Measurements from ENCODE around the gene PRR11.

PRR11 gene

GRCh38 chr17:59155439-59156177, at the start of gene PRR11:
PRR11 (plus strand) TSS chr17:59155746; CDS start chr17:59169753, 14,007 bp downstream.
- Histone ChIP-seq H3K4me3 (ENCODE audit: low read depth in 1 of 2, low read length in 2 of 2) (peak within 1 kb of the TSS; percentile 54 to 97), H3K27ac (ENCODE audit: low read depth, low read length) (peak within 1 kb of the TSS; percentile 78), H3K4me1 (ENCODE audit: insufficient read depth, low read length) (peaks cover 8% of the 10 kb centered on the region), H3K9ac (ENCODE audit: low read length) (peak within 1 kb of the TSS; percentile 85), H3K36me3 (ENCODE audit: insufficient read depth, low read length) (no peaks in the 10 kb centered on the region), H3K27me3 (ENCODE audit: control insufficient read depth in 1 of 2, insufficient read depth in 2 of 2, low read length in 2 of 2) (no peaks in the 10 kb centered on the region), H3K9me3 (ENCODE audit: low read length) (no peaks in the 10 kb centered on the region)

DNA sequence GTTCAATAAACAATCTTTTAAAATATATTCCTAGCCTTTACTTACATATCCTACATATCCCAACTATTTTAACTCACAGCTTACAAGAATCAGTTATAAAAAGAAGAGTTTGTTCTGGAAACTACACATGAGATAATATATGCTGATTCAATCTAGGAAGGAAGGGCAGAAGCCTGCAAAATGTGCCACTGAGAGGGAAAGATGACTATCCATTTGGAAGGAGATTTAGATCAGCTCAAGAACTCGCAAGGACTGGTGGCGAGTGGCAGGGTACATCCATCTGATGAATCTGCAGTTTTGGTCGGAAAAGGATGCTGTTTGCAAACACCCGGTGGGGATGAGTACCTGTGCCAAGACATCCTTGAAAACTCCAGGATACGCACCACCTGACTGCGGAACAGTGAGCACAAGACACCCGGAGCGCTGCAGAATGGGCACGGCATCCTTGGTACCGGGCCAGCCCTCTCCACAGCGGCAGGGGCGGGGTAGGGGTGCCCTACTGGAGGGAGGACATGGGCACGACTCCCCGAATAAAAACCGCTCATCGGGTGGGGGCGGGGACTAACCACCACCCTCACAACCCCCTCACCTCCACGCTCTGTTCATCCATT, 49.6 kb upstream of the PRR11 start:
- Histone ChIP-seq H3K9ac (ENCODE audit: low read length) (peak overlapping the region; percentile 70), H3K4me1 (ENCODE audit: insufficient read depth, low read length) (peaks cover 18% of the 10 kb centered on the region), H3K27me3 (ENCODE audit: control insufficient read depth in 1 of 2, insufficient read depth in 2 of 2, low read length in 2 of 2) (no peaks in the 10 kb centered on the region), H3K9me3 (ENCODE audit: low read length) (no peaks in the 10 kb centered on the region), H3K4me3 (ENCODE audit: low read depth in 1 of 2, low read length in 2 of 2) (peak overlapping the region; percentile 50 to 98), H3K27ac (ENCODE audit: low read depth, low read length) (peak overlapping the region; percentile 91), H3K36me3 (ENCODE audit: insufficient read depth, low read length) (no peaks in the 10 kb centered on the region)

DNA sequence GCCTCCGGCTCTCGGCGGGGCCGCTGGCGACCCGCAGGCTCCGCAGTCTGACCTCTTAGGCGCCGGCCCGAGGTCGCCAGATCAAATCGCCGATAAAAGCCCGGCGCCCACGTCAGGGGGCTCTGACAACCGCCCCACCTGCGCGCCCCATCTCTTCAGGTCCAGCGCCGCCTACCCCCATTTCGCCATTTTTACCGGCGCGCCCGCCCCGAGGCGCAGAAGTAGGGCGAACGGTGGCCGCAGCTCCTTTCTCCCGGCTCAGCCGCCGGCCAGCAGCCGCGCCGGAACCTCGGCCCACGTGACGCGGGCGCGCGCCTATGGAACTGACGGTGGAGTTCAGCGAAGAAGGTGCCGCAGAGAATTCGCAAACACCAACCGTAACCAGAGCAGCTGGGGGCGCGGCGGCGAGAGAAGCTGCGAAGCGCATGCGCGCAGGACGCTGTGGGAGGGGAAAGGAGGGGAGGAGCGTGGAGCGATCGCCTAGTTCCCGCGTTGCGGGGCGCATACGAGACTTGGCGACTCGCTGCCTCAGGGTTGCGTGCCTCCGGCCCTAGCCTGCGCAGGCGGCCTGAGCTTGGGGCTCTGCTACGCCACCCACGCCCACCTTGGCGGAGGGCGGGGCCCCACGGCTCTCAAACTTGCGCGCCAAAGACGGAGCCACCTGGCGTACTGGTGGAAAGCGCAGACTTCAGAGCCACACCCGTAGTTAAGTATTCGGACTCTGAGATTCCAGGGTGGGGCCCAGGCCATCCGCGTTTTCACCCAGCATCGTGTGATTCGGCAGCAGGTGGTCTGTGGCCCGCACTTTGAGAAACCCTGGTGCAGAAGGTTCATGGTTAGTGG, 48.9 kb upstream of the PRR11 start, which contains the start of gene TRIM37:
Gene TRIM37 (minus strand): TSS at position 418 of the 843 bp plus-strand sequence. CDS start 419 bp downstream, outside the sequence.
- Histone ChIP-seq H3K4me3 (ENCODE audit: low read depth in 1 of 2, low read length in 2 of 2) (peak within 1 kb of the TSS; percentile 50 to 98), H3K4me1 (ENCODE audit: insufficient read depth, low read length) (peaks cover 18% of the 10 kb centered on the region), H3K27ac (ENCODE audit: low read depth, low read length) (peak within 1 kb of the TSS; percentile 91), H3K36me3 (ENCODE audit: insufficient read depth, low read length) (no peaks in the 10 kb centered on the region), H3K9ac (ENCODE audit: low read length) (peak within 1 kb of the TSS; percentile 92), H3K9me3 (ENCODE audit: low read length) (no peaks in the 10 kb centered on the region), H3K27me3 (ENCODE audit: control insufficient read depth in 1 of 2, insufficient read depth in 2 of 2, low read length in 2 of 2) (no peaks in the 10 kb centered on the region)

DNA sequence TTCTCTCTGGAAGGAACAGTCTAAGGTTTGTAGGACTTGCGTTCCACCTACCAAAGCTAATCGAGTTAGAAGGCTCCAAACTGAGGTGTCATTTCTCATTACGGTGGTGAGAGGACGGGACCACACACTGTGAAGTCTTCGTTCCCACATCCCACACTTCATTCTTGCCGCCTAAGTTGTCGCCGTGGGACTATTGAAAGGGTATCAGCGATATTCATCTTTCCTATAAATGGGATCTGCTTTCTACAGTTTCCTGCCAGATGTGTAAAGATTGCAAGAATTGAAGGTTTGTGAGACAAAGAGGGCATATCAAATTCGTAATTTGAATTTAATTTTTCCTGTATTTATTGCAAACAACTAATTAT, 48.3 kb upstream of the PRR11 start:
- Histone ChIP-seq H3K4me3 (ENCODE audit: low read depth in 1 of 2, low read length in 2 of 2) (peak overlapping the region; percentile 50 to 98), H3K4me1 (ENCODE audit: insufficient read depth, low read length) (peaks cover 18% of the 10 kb centered on the region), H3K27me3 (ENCODE audit: control insufficient read depth in 1 of 2, insufficient read depth in 2 of 2, low read length in 2 of 2) (no peaks in the 10 kb centered on the region), H3K9me3 (ENCODE audit: low read length) (no peaks in the 10 kb centered on the region), H3K27ac (ENCODE audit: low read depth, low read length) (peak overlapping the region; percentile 39), H3K9ac (ENCODE audit: low read length) (peak overlapping the region; percentile 92), H3K36me3 (ENCODE audit: insufficient read depth, low read length) (no peaks in the 10 kb centered on the region)

- Histone ChIP-seq H3K9ac (ENCODE audit: low read length) (no peak overlapping the region), H3K36me3 (ENCODE audit: insufficient read depth, low read length) (no peaks in the 10 kb centered on the region), H3K4me3 (ENCODE audit: low read depth in 1 of 2, low read length in 2 of 2) (no peak overlapping the region), H3K4me1 (ENCODE audit: insufficient read depth, low read length) (peaks cover 18% of the 10 kb centered on the region), H3K27me3 (ENCODE audit: control insufficient read depth in 1 of 2, insufficient read depth in 2 of 2, low read length in 2 of 2) (no peaks in the 10 kb centered on the region), H3K27ac (ENCODE audit: low read depth, low read length) (no peak overlapping the region), H3K9me3 (ENCODE audit: low read length) (no peaks in the 10 kb centered on the region)
These were observed 47.0 kb upstream of the PRR11 start for GRCh38 chr17:59108400-59109102.

DNA sequence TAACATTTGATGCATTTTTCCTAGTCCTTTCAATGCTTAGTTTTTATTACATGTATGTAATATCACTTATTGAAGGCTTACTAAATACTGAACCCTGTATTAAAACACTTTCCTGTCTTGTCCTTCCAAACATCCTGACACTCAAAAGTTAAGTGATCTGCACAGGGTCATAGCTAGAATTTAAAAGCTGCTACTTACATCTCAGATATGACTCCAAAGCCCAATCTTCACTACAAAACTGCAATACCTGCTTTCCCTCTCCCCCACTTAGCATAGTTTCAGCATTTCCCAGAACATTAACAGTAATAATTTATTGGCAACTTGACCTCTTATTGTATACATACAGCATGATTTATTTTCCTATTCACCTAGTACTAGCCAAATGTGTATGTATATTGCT, 44.6 kb upstream of the PRR11 start:
- no peaks in the 10 kb centered on the region for H3K9me3 ChIP-seq (ENCODE audit: low read length)
- H3K27me3 ChIP-seq (ENCODE audit: control insufficient read depth in 1 of 2, insufficient read depth in 2 of 2, low read length in 2 of 2) = no peaks in the 10 kb centered on the region

GRCh38 chr17:59111539-59111938, 44.0 kb upstream of the PRR11 start:
- Histone ChIP-seq H3K9ac (ENCODE audit: low read length) (no peak overlapping the region), H3K27ac (ENCODE audit: low read depth, low read length) (no peak overlapping the region), H3K9me3 (ENCODE audit: low read length) (no peaks in the 10 kb centered on the region), H3K4me1 (ENCODE audit: insufficient read depth, low read length) (peaks cover 9% of the 10 kb centered on the region), H3K27me3 (ENCODE audit: control insufficient read depth in 1 of 2, insufficient read depth in 2 of 2, low read length in 2 of 2) (no peaks in the 10 kb centered on the region), H3K4me3 (ENCODE audit: low read depth in 1 of 2, low read length in 2 of 2) (no peak overlapping the region), H3K36me3 (ENCODE audit: insufficient read depth, low read length) (no peaks in the 10 kb centered on the region)

More for the DNA sequence above, 44.6 kb upstream of the PRR11 start:
- Histone ChIP-seq H3K4me1 (ENCODE audit: insufficient read depth, low read length) (peaks cover 9% of the 10 kb centered on the region), H3K9ac (ENCODE audit: low read length) (no peak overlapping the region), H3K36me3 (ENCODE audit: insufficient read depth, low read length) (no peaks in the 10 kb centered on the region), H3K27ac (ENCODE audit: low read depth, low read length) (no peak overlapping the region), H3K4me3 (ENCODE audit: low read depth in 1 of 2, low read length in 2 of 2) (no peak overlapping the region)

DNA sequence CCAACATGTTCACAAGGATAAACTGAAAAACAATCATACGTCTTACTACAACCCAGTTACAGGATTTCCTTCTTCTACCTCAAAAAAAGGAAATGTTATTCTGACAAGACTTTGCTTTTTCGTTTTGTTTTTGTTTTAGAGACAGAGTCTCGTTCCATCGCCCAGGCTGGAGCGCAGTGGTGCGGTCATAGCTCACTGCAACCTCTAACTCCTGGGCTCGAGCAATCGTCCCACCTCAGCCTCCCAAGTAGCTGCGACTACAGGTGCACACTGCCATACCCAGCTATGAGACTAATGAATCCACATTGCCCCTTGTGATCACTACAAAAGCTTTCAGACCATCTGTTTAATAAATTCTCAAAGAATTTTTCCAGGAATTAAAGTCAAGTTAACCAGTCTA, 40.1 kb upstream of the PRR11 start:
- no peak overlapping the region for H3K27ac ChIP-seq (ENCODE audit: low read depth, low read length)
- no peak overlapping the region for H3K9ac ChIP-seq (ENCODE audit: low read length)
- no peak overlapping the region for H3K4me3 ChIP-seq (ENCODE audit: low read depth in 1 of 2, low read length in 2 of 2)
- H3K4me1 ChIP-seq (ENCODE audit: insufficient read depth, low read length) = no peaks in the 10 kb centered on the region
- no peaks in the 10 kb centered on the region for H3K9me3 ChIP-seq (ENCODE audit: low read length)
- peaks cover 10% of the 10 kb centered on the region for H3K36me3 ChIP-seq (ENCODE audit: insufficient read depth, low read length)
- no peaks in the 10 kb centered on the region for H3K27me3 ChIP-seq (ENCODE audit: control insufficient read depth in 1 of 2, insufficient read depth in 2 of 2, low read length in 2 of 2)

DNA sequence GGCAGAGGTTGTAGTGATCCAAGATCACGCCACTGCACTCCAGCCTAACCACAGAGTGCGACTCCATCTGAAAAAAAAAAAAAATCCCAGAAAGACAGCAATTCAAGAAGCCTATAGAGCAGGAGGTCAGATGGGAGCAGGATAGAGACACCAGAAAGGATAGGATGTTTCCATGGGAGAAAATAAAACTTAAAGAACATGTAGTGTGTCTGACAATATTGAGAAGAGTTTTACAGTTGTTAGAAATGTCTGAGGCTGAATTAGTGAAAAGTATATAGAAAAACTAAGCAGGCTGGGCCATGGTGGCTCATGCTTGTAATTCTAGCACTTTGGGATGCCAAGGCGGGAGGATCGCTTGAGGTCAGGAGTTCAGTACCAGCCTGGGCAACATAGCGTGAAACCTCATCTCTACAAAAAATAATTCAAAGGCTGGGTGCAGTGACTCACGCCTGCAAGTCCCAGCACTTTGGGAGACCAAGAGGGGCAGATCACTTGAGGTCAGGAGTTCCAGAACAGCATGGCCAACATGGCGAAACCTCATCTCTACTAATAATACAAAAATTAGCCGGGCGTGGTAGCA, 33.6 kb upstream of the PRR11 start:
- no peaks in the 10 kb centered on the region for H3K27me3 ChIP-seq (ENCODE audit: control insufficient read depth in 1 of 2, insufficient read depth in 2 of 2, low read length in 2 of 2)

DNA sequence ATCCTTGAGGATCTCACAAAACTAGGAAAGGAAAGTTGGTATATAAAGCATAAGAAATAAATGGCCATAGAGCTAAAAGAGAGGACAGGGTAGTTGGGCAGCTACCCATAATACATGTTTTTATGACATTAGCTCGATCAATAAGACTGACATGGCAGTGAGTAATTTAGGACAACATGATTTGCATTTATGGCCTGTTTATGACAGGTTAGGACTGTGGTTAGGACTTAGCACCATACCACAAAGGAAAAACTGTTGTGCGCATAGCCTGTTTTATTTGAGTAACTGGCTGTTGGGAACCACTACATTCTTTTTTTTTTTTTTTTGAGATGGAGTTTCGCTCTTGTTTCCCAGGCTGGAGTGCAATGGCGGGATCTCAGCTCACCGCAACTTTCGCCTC, 30.9 kb upstream of the PRR11 start:
- Histone ChIP-seq H3K9ac (ENCODE audit: low read length) (no peak overlapping the region), H3K27me3 (ENCODE audit: control insufficient read depth in 1 of 2, insufficient read depth in 2 of 2, low read length in 2 of 2) (no peaks in the 10 kb centered on the region), H3K27ac (ENCODE audit: low read depth, low read length) (no peak overlapping the region), H3K4me1 (ENCODE audit: insufficient read depth, low read length) (no peaks in the 10 kb centered on the region), H3K36me3 (ENCODE audit: insufficient read depth, low read length) (peaks cover 5% of the 10 kb centered on the region), H3K9me3 (ENCODE audit: low read length) (no peaks in the 10 kb centered on the region), H3K4me3 (ENCODE audit: low read depth in 1 of 2, low read length in 2 of 2) (no peak overlapping the region)

More for the DNA sequence above, 33.6 kb upstream of the PRR11 start:
- Histone ChIP-seq H3K4me3 (ENCODE audit: low read depth in 1 of 2, low read length in 2 of 2) (no peak overlapping the region), H3K36me3 (ENCODE audit: insufficient read depth, low read length) (peaks cover 13% of the 10 kb centered on the region), H3K9ac (ENCODE audit: low read length) (no peak overlapping the region), H3K9me3 (ENCODE audit: low read length) (no peaks in the 10 kb centered on the region), H3K4me1 (ENCODE audit: insufficient read depth, low read length) (no peaks in the 10 kb centered on the region), H3K27ac (ENCODE audit: low read depth, low read length) (no peak overlapping the region)

All from muscle layer of colon (tissue), 2 donors.